ENCODE data around the gene CSAG2. TPM values are rescaled to one million over a fixed set of nuclear protein-coding genes. Genes with fewer than 3 reads are reported as not detected.

The CSAG2 gene, protein sequence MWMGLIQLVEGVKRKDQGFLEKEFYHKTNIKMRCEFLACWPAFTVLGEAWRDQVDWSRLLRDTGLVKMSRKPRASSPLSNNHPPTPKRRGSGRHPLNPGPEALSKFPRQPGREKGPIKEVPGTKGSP
- not detected in 5 replicates for total RNA-seq (2022; extraction: Qiagen RNA extraction)

DNA sequence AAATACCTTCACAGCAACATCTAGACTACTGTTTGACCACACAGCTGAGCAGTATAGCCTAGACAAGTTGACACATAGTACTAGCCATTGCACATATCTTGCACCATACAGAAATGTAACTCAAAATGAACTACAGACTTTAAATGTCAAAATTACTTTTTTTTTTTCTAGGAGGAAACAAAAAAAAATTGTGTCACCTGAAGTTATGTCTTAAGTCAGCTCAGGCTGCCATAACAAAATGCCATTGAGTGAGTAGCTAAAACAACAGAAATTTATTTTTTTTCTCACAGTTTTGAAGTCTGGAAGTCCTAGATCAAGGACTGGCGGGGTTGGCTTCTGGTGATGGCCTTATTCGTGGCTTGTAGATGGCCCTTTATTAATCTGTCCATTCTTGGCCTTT is at the start of gene CSAG2:
Gene CSAG2 (minus strand): TSS at position 101 of the 400 bp plus-strand sequence. CDS start 161 bp downstream, outside the sequence.

DNA sequence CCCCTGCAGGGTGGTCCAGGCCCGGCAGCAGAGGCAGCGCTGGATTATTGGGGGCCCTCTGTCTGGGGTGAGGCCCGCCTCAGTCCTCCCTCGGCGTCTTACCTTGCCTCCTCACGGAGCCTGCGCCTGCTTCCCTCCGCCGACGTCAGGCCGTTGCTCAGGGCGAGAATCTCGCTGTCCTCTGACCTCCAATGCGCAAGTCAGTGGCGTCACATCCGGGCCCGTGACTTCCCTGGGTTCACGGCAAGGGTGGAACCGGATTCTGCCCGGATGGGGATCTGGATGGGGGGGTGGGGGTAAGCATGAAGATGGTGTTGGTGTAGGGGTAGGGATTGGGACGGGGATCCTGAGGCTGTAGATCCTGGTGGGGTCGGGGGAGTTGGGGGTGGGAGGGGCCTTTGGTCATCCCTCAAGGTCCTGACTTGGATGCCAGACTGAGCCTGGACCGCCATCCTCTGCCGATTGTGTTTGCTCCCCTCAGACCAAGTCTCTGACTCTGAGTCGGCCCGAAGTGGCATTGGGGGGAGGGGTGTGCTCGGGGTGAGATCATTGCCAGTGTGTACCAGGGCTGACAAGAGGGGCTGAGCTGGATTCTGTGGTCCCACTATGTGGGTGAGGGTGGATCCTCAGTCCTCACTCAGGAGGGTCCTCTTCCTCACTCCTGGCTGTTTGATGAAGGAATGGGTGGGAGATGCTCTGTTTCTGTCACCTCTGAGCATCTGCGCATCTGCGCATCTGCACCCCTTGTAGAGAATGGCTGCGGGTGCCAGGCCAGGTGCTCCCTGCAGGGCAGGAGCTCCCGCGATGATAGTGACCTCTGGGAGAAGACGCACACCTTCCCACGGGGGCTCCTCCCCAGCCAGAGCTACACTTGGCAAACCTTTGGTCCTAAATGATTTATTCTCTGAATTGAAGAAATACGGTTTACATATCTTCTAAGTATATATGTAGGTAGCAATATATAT is 44.9 kb upstream of the CSAG2 start, which contains the start of gene MAGEA2:
Gene MAGEA2 (minus strand): TSS at position 157 of the 965 bp plus-strand sequence. CDS start 2,479 bp downstream, outside the sequence.

DNA sequence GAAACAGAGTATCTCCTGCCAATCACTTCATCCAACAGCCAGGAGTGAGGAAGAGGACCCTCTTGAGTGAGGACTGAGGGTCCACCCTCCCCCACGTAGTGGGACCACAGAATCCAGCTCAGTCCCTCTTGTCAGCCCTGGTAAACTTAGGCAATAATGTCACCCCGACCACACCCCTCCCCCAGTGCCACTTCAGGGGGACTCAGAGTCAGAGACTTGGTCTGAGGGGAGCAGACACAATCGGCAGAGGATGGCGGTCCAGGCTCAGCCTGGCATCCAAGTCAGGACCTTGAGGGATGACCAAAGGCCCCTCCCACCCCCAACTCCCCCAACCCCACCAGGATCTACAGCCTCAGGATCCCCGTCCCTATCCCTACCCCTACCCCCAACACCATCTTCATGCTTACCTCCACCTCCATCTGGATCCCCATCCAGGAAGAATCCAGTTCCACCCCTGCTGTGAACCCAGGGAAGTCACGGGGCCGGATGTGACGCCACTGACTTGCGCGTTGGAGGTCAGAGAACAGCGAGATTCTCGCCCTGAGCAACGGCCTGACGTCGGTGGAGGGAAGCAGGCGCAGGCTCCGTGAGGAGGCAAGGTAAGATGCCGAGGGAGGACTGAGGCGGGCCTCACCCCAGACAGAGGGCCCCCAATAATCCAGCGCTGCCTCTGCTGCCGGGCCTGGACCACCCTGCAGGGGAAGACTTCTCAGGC is 24.3 kb upstream of the CSAG2 start, which contains the start of the genes CSAG1 and MAGEA12:
Gene CSAG1 (minus strand): TSS at position 461 of the 715 bp plus-strand sequence. CDS start 1,261 bp downstream, outside the sequence.
Gene MAGEA12 (plus strand): TSS at position 497 of the 715 bp plus-strand sequence. CDS start 2,405 bp downstream, outside the sequence.

DNA sequence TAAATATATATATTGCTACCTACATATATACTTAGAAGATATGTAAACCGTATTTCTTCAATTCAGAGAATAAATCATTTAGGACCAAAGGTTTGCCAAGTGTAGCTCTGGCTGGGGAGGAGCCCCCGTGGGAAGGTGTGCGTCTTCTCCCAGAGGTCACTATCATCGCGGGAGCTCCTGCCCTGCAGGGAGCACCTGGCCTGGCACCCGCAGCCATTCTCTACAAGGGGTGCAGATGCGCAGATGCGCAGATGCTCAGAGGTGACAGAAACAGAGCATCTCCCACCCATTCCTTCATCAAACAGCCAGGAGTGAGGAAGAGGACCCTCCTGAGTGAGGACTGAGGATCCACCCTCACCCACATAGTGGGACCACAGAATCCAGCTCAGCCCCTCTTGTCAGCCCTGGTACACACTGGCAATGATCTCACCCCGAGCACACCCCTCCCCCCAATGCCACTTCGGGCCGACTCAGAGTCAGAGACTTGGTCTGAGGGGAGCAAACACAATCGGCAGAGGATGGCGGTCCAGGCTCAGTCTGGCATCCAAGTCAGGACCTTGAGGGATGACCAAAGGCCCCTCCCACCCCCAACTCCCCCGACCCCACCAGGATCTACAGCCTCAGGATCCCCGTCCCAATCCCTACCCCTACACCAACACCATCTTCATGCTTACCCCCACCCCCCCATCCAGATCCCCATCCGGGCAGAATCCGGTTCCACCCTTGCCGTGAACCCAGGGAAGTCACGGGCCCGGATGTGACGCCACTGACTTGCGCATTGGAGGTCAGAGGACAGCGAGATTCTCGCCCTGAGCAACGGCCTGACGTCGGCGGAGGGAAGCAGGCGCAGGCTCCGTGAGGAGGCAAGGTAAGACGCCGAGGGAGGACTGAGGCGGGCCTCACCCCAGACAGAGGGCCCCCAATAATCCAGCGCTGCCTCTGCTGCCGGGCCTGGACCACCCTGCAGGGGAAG is 5.0 kb upstream of the CSAG2 start, which contains the start of gene MAGEA2B:
Gene MAGEA2B (plus strand): TSS at position 814 of the 973 bp plus-strand sequence. CDS start 2,479 bp downstream, outside the sequence.

DNA sequence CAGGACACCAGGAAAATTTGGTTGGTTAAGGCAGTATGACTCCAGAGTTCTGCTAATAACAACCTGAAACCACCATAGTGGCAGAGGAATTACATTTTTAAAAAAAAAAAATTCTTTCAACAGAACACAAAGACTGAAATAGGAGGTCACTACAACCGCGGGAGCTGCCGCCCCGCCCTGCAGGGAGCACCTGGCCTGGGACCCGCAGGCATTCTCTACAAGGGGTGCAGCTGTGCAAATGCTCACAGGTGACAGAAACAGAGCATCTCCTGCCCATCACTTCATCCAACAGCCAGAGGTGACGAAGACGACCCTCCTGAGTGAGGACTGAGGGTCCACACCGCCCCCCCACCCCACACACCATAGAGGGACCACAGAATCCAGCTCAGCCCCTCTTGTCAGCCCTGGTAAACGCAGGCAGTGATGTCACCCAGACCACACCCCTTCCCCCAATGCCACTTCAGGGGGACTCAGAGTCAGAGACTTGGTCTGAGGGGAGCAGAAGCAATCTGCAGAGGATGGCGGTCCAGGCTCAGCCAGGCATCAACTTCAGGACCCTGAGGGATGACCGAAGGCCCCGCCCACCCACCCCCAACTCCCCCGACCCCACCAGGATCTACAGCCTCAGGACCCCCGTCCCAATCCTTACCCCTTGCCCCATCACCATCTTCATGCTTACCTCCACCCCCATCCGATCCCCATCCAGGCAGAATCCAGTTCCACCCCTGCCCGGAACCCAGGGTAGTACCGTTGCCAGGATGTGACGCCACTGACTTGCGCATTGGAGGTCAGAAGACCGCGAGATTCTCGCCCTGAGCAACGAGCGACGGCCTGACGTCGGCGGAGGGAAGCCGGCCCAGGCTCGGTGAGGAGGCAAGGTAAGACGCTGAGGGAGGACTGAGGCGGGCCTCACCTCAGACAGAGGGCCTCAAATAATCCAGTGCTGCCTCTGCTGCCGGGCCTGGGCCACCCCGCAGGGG is 10.8 kb downstream of the CSAG2 start, which contains the start of gene MAGEA3:
Gene MAGEA3 (plus strand): TSS at position 843 of the 980 bp plus-strand sequence. CDS start 2,039 bp downstream, outside the sequence.

Other genes starting within 250 kb of the CSAG2 start
- 0.13 to 0.23 TPM (median 0.20 TPM) in 5 replicates for gene GABRQ, start 71.4 kb downstream of the CSAG2 start, total RNA-seq (2022; extraction: Qiagen RNA extraction)
- 2.5 to 5.0 TPM (median 2.7 TPM) in 5 replicates for gene MAGEA3, start 10.5 kb downstream of the CSAG2 start, total RNA-seq (2022; extraction: Qiagen RNA extraction)
- gene MAGEA2B, start 5.4 kb upstream of the CSAG2 start, total RNA-seq (2022; extraction: Qiagen RNA extraction) = 0.07 to 0.10 TPM in 2 of 5 replicates, not detected in the others
- 0.17 to 0.40 TPM (median 0.17 TPM) in 3 of 5 replicates, not detected in the others for gene CSAG1, start 24.4 kb upstream of the CSAG2 start, total RNA-seq (2022; extraction: Qiagen RNA extraction)
- gene MAGEA12, start 24.5 kb upstream of the CSAG2 start, total RNA-seq (2022; extraction: Qiagen RNA extraction) = 0.09 to 0.22 TPM (median 0.14 TPM) in 5 replicates
- gene MAGEA2, start 44.6 kb upstream of the CSAG2 start, total RNA-seq (2022; extraction: Qiagen RNA extraction) = 0.06 to 0.29 TPM (median 0.07 TPM) in 3 of 5 replicates, not detected in the others
- not detected in 5 replicates for gene CSAG3, start 49.9 kb upstream of the CSAG2 start, total RNA-seq (2022; extraction: Qiagen RNA extraction)
- gene MAGEA6, start 60.4 kb upstream of the CSAG2 start, total RNA-seq (2022; extraction: Qiagen RNA extraction) = 11.0 to 13.6 TPM (median 12.4 TPM) in 5 replicates
- 70.7 to 82.0 TPM (median 74.4 TPM) in 5 replicates for gene CETN2, start 121.5 kb upstream of the CSAG2 start, total RNA-seq (2022; extraction: Qiagen RNA extraction)
- 44.0 to 46.7 TPM (median 44.2 TPM) in 5 replicates for gene NSDHL, start 121.8 kb upstream of the CSAG2 start, total RNA-seq (2022; extraction: Qiagen RNA extraction)
- gene ZNF185, start 188.8 kb upstream of the CSAG2 start, total RNA-seq (2022; extraction: Qiagen RNA extraction) = 6.9 to 9.0 TPM (median 7.5 TPM) in 5 replicates